DND-41 (cell line): ENCODE measurements around the gene MYLK.

Source experiments
- CTCF ChIP-seq: IDR thresholded peaks from 2 replicates; pipeline ENCODE4 v1.5.1; 2012; ENCODE audit warnings: borderline replicate concordance, low read length, moderate library complexity, mild to moderate bottlenecking; ENCODE audit not compliant: poor library complexity, severe bottlenecking; ENCODE audit errors: extremely low read depth
- EZH2 ChIP-seq: IDR thresholded peaks from 3 replicates; pipeline ENCODE4 v1.6.1; 2012; ENCODE audit warnings: borderline replicate concordance, low read depth, mild to moderate bottlenecking, moderate library complexity, low read length, inconsistent platforms; ENCODE audit not compliant: severe bottlenecking

- no peak for TF ChIP-seq CTCF
- TF ChIP-seq EZH2: no peak
These were observed 261.4 kb downstream of the MYLK start for GRCh38 chr3:123622766-123623165.
